GM12878 (cell line): Measurements from ENCODE around the gene MTMR10. TPM values are rescaled to one million over a fixed set of nuclear protein-coding genes. Genes with fewer than 3 reads are reported as not detected.
A peak's percentile ranks its signal among the peaks of the same experiment; 100 is the strongest.

ENCODE experiments used
- ATAC-seq: fragments of 200-7000 bp; cut with Tn5 transposase; 3 replicates; pipeline ENCODE4 v1.9.1; 2020; ENCODE audit warnings: mild to moderate bottlenecking, moderate library complexity
- BruUV-seq: library from RNA; stranded (reverse); fragments of 400-500 nt; replicated peaks from 2 replicates; lab custom pipeline; 2021; lab: Mats Ljungman, UMichigan
- CTCF ChIA-PET: fragments of 300-600 bp; sonication (Branson Sonifier 250); formaldehyde crosslinking; extraction: SDS; loops from one replicate; lab custom pipeline; 2021; ENCODE audit warnings: inconsistent platforms; lab: Yijun Ruan, JAX
- POLR2A ChIA-PET: fragments of 350-600 bp; formaldehyde crosslinking; extraction: SDS; loops from one replicate; lab custom pipeline; 2021; ENCODE audit warnings: inconsistent platforms; lab: Charles Lee
- RAD21 ChIA-PET: fragments of 300-600 bp; sonication (Branson Sonifier 250); formaldehyde crosslinking; loops from one replicate; lab custom pipeline; 2023; ENCODE audit warnings: antibody characterized with exemption; ENCODE audit not compliant: unreplicated experiment; lab: Charles Lee
- SMC1A ChIA-PET: fragments of 300-600 bp; sonication (Branson Sonifier 250); formaldehyde crosslinking; loops from one replicate; lab custom pipeline; 2023; ENCODE audit not compliant: unreplicated experiment, uncharacterized antibody; lab: Charles Lee
- DNase-seq: peaks from one replicate; pipeline ENCODE4 v3.0.0-alpha.2; 2011; ENCODE audit warnings: low read depth, low spot score
- FAIRE-seq: peaks from 3 replicates; lab custom pipeline; 2011; peaks lifted over from hg19 to GRCh38; lab: Jason Lieb, UNC
- H2AFZ ChIP-seq: 2 replicates; pipeline ENCODE4 v1.6.0; 2011; ENCODE audit warnings: low read depth, low read length, control low read depth; ENCODE audit not compliant: control insufficient read depth
- H3K27ac ChIP-seq: 2 replicates; pipeline ENCODE4 v1.5.1; 2011; ENCODE audit warnings: control low read depth; ENCODE audit not compliant: control insufficient read depth, insufficient read depth
- H3K27me3 ChIP-seq, 2 experiments: replicated peaks in 1 of 2; 2 replicates each; pipeline versions ENCODE4 v1.6.0 to v1.6.1; 2011; ENCODE audit warnings: low read length in 1 of 2; ENCODE audit not compliant: control insufficient read depth in 2 of 2, insufficient read depth in 2 of 2
- H3K36me3 ChIP-seq, 2 experiments: 2 replicates each; pipeline ENCODE4 v1.5.1; 2011; ENCODE audit warnings: low read length in 1 of 2; ENCODE audit not compliant: control insufficient read depth in 2 of 2, insufficient read depth in 2 of 2
- H3K4me1 ChIP-seq: 2 replicates; pipeline ENCODE4 v1.6.1; 2011; ENCODE audit warnings: mild to moderate bottlenecking, low read length, moderate library complexity, mixed read lengths; ENCODE audit not compliant: control insufficient read depth, insufficient read depth
- H3K4me2 ChIP-seq: 2 replicates; pipeline ENCODE4 v1.6.0; 2011; ENCODE audit warnings: control low read depth; ENCODE audit not compliant: control insufficient read depth, insufficient read depth
- H3K4me3 ChIP-seq: fragments of 200-600 bp; sonication (generic); 2 replicates; pipeline ENCODE4 v1.5.1; 2016
- H3K79me2 ChIP-seq: 2 replicates; pipeline ENCODE4 v1.6.0; 2011; ENCODE audit warnings: low read length; ENCODE audit not compliant: control insufficient read depth, insufficient read depth
- H3K9ac ChIP-seq: 2 replicates; pipeline ENCODE4 v1.8.0; 2011; ENCODE audit warnings: low read length, control low read depth, mixed read lengths; ENCODE audit not compliant: control insufficient read depth, insufficient read depth
- H3K9me3 ChIP-seq: replicated peaks from 3 replicates; pipeline ENCODE4 v1.5.1; 2011; ENCODE audit warnings: mild to moderate bottlenecking, low read length; ENCODE audit not compliant: control insufficient read depth, insufficient read depth
- H4K20me1 ChIP-seq: 2 replicates; pipeline ENCODE4 v1.6.0; 2011; ENCODE audit not compliant: control insufficient read depth, insufficient read depth
- HDAC2 ChIP-seq: fragments of 200-600 bp; sonication (generic); IDR thresholded peaks from 2 replicates; pipeline ENCODE4 v1.6.1; 2017
- MTA2 ChIP-seq: fragments of 450-650 bp; IDR thresholded peaks from 2 replicates; pipeline ENCODE4 v1.6.1; 2016; ENCODE audit warnings: low read depth, mild to moderate bottlenecking, moderate library complexity
- MYB ChIP-seq: fragments of 150-350 bp; IDR thresholded peaks from 2 replicates; pipeline ENCODE4 v1.6.1; 2014; ENCODE audit warnings: mild to moderate bottlenecking, low read depth, low read length, borderline replicate concordance
- NFXL1 ChIP-seq: fragments of 450-650 bp; IDR thresholded peaks from 2 replicates; pipeline ENCODE4 v1.6.1; 2017; ENCODE audit warnings: antibody characterized with exemption, mild to moderate bottlenecking, borderline replicate concordance
- NFYB ChIP-seq: IDR thresholded peaks from 2 replicates; pipeline ENCODE4 v1.6.1; 2011; ENCODE audit warnings: low read depth, mild to moderate bottlenecking, low read length, improper control_type of control experiment, moderate library complexity; ENCODE audit not compliant: insufficient read depth
- PAX5 ChIP-seq: IDR thresholded peaks from 2 replicates; pipeline ENCODE4 v1.6.1; 2011; ENCODE audit warnings: low read depth, low read length, borderline replicate concordance
- PML ChIP-seq: IDR thresholded peaks from 2 replicates; pipeline ENCODE4 v1.6.1; 2012; ENCODE audit warnings: low read length, inconsistent platforms
- POLR2AphosphoS2 ChIP-seq: IDR thresholded peaks from 2 replicates; pipeline ENCODE4 v1.6.1; 2011; ENCODE audit warnings: low read depth, mild to moderate bottlenecking, low read length, improper control_type of control experiment, moderate library complexity
- RB1 ChIP-seq: fragments of 450-650 bp; formaldehyde crosslinking; IDR thresholded peaks from 2 replicates; pipeline ENCODE4 v1.6.1; 2017; ENCODE audit warnings: mild to moderate bottlenecking, borderline replicate concordance
- RELB ChIP-seq: fragments of 450-650 bp; IDR thresholded peaks from 2 replicates; pipeline ENCODE4 v1.6.1; 2017; ENCODE audit warnings: low read depth, mild to moderate bottlenecking, moderate library complexity
- SKIL ChIP-seq: fragments of 450-650 bp; IDR thresholded peaks from 2 replicates; pipeline ENCODE4 v1.6.1; 2017; ENCODE audit warnings: mild to moderate bottlenecking, low read depth, inconsistent platforms; ENCODE audit not compliant: poor library complexity, severe bottlenecking
- SRF ChIP-seq, 2 experiments: IDR thresholded peaks; 2 replicates each; pipeline ENCODE4 v1.6.1; 2011; ENCODE audit warnings: low read depth in 2 of 2, low read length in 2 of 2, mild to moderate bottlenecking in 1 of 2, moderate library complexity in 1 of 2
- TCF12 ChIP-seq: IDR thresholded peaks from 2 replicates; pipeline ENCODE4 v1.6.1; 2011; ENCODE audit warnings: low read depth, mild to moderate bottlenecking, low read length
- ZNF687 ChIP-seq: fragments of 450-650 bp; IDR thresholded peaks from 2 replicates; pipeline ENCODE4 v1.6.1; 2017; ENCODE audit warnings: mild to moderate bottlenecking, moderate library complexity
- ZSCAN29 ChIP-seq: fragments of 450-650 bp; IDR thresholded peaks from 2 replicates; pipeline ENCODE4 v1.6.1; 2017; ENCODE audit warnings: mild to moderate bottlenecking, moderate library complexity
- WGBS: methylation state at CpG from one replicate; pipeline ENCODE4 v1.1.6; 2016; ENCODE audit warnings: low lambda C conversion rate; ENCODE audit not compliant: insufficient replicate concordance, insufficient coverage; ENCODE audit errors: missing lambda C conversion rate; 5-methylcytosine and 5-hydroxymethylcytosine counted together
- in situ Hi-C: fragments of 300-500 bp; cut with MboI; formaldehyde crosslinking; loops from 9 replicates; pipeline ENCODE4 v1.14.3; 2018; ENCODE audit warnings: mixed read lengths
- intact Hi-C: fragments of 100-400 bp; cut with micrococcal nuclease; formaldehyde crosslinking; loops from one replicate; pipeline ENCODE4 v1.14.2; 2022; ENCODE audit not compliant: unreplicated experiment
- polyA plus RNA-seq, 11 experiments: library from polyadenylated mRNA; depleted of rRNA in 4 of 11; unstranded in 6 of 11; stranded (reverse) in 5 of 11; fragments of >200 nt; fragmentation: Nextera tagmentation in 4 of 11; fragmentation: Illumina TruSeq in 1 of 11; extraction: Ambion mirVana in 4 of 11; extraction: Trizol in 1 of 11; gene quantifications; 1 replicate in 1 of 11; 2 replicates in 10 of 11; pipeline versions ENCODE4 v1.2.1 to v1.2.3, GENCODE V29; 2011 to 2016; ENCODE audit warnings: inconsistent platforms in 2 of 11, missing spikeins in 2 of 11, low read depth in 1 of 11
- total RNA-seq, 4 experiments: library from RNA; depleted of rRNA in 3 of 4; stranded (reverse); fragments of >200 nt in 3 of 4; fragmentation: Illumina TruSeq in 1 of 4; extraction: Trizol in 1 of 4; gene quantifications; 2 replicates each; pipeline versions ENCODE4 v1.2.1 to v1.2.3, GENCODE V29; 2013 to 2021

The MTMR10 gene
- total and polyA plus RNA-seq, 10 of the 15 experiments (the other 5 are each of a cell fraction or from before 2014, with no cell fraction given), result 1.9 to 13.6 (median 8.9) TPM

- no peaks in the 10 kb centered on the region for H3K79me2 ChIP-seq
- H2AFZ ChIP-seq, result peak within 1 kb of the TSS; percentile 96
- H3K4me2 ChIP-seq, result peak within 1 kb of the TSS; percentile 91
- H4K20me1 ChIP-seq, result no peaks in the 10 kb centered on the region
- ChIA-PET SMC1A (interaction anchor here (0.5 to 1.5 kb wide), 7 partner anchors 9 to 514 kb away, joined by 3 to 10 read pairs (median 3); no protein-coding TSS in a partner anchor), RAD21 (interaction anchor here (0.6 to 1.9 kb wide), 10 partner anchors 27 to 585 kb away, joined by 3 to 6 read pairs (median 4); no protein-coding TSS in a partner anchor), CTCF (interaction anchor here (1.0 to 1.3 kb wide), 8 partner anchors 8 to 585 kb away, joined by 3 to 14 read pairs (median 4); no protein-coding TSS in a partner anchor), POLR2A (interaction anchor here (0.6 to 0.7 kb wide), 2 partner anchors 58 to 110 kb away, joined by 3 read pairs; no protein-coding TSS in a partner anchor)
- peak within 1 kb of the TSS; percentile 68 for H3K27ac ChIP-seq
- peak within 1 kb of the TSS; percentile 73 for H3K4me3 ChIP-seq
- FAIRE-seq (peak; percentile 79), ATAC-seq (peak; percentile 94), DNase-seq (peak; percentile 77)
- no TSS peak for BruUV-seq
- H3K36me3 ChIP-seq, result no peaks in the 10 kb centered on the region
- H3K9me3 ChIP-seq, result no peaks in the 10 kb centered on the region
- peak within 1 kb of the TSS; percentile 82 for H3K9ac ChIP-seq
- intact Hi-C loops (loop anchor here (5.0 to 10.0 kb wide), 3 partner anchors 89 to 421 kb away; partner anchors contain the start of genes KLF13 and MTMR10), in situ Hi-C loops (no loop called here)
- no peaks in the 10 kb centered on the region for H3K27me3 ChIP-seq
- 2% methylated on average over 56 of the region's 65 CpGs for WGBS
- no peaks in the 10 kb centered on the region for H3K4me1 ChIP-seq
- no peak; the same call in 1 of the 2 replicates for TF ChIP-seq PML
- no peak for TF ChIP-seq NFXL1
- no peak for TF ChIP-seq HDAC2
- 0 out of 2 replicates have a peak, but pooled peaks have one; percentile 18 for TF ChIP-seq ZSCAN29
- peak; percentile 46; the same call in 1 of the 2 replicates for TF ChIP-seq TCF12
- TF ChIP-seq MYB, result no peak
- TF ChIP-seq SKIL, result no peak
- peak; percentile 60; the same call in 1 of the 2 replicates for TF ChIP-seq PAX5
- peak; percentile 39; the same call in 1 of the 2 replicates for TF ChIP-seq MTA2
- no peak for TF ChIP-seq NFYB
- peak; percentile 86 for TF ChIP-seq ZNF687
- peak; percentile 99 for TF ChIP-seq RELB
- TF ChIP-seq SRF (IDR thresholded peaks at IDR 0.05; ENCODE audit: low read depth in 2 of 2, low read length in 2 of 2), result peak; percentile 95 to 100
- peak; percentile 97 for TF ChIP-seq POLR2AphosphoS2
- peak; percentile 92 for TF ChIP-seq RB1
Measured at GRCh38 chr15:30903497-30904187, 87.8 kb downstream of the MTMR10 start, which contains the start of gene FAN1. Gene FAN1, plus strand, starts transcription at chr15:30903915. Its CDS starts 749 bp downstream, at chr15:30904664.
